Measurements from ENCODE around the gene PTPN9. TPM values are rescaled to one million over a fixed set of nuclear protein-coding genes. Genes with fewer than 3 reads are reported as not detected.
"Not testable (repeated sequence)": the region's sequence is repeated elsewhere in the genome, so short reads cannot be mapped to it uniquely, and the experiment has no call there.

The PTPN9 gene
- total and polyA plus RNA-seq, 12 donors: 5.9 to 28.5 (median 19.3) TPM

DNA sequence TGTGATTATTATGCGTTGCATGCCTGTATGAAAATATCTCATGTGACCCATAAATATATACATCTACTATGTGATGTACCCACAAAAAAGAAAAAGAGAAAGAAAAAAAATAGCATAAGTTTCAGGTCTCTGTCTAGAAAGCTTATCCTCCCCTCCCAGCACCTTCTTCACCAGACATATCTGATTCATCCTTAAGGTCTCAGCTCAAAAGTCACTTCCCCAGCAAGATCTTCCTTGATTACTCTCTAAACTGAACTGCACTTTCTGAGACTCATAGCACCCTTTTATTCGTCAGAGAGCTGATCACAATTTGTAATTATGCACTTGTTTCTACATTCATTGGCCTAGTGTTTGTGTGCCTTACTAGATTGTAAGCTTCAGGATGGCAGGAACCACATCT is 11.1 kb upstream of the PTPN9 start:
- no peak for DNase-seq
- Histone ChIP-seq H3K36me3 (replicated peaks in 1 of 2) (peaks cover 0 to 8% of the 10 kb centered on the region in 2 donors), H3K27me3 (no peaks in the 10 kb centered on the region), H3K27ac (no peak overlapping the region), H3K9me3 (replicated peaks in 1 of 3) (no peaks in the 10 kb centered on the region), H3K4me1 (replicated peaks in 1 of 2) (no peaks in the 10 kb centered on the region), H3K4me3 (no peak overlapping the region)
- 90 to 98% (median 94%) methylated on average over 2 of the region's 2 CpGs for WGBS, 4 donors
- TF ChIP-seq POLR2A (IDR thresholded peaks at IDR 0.05): no peak
- TF ChIP-seq, protein P1, sequence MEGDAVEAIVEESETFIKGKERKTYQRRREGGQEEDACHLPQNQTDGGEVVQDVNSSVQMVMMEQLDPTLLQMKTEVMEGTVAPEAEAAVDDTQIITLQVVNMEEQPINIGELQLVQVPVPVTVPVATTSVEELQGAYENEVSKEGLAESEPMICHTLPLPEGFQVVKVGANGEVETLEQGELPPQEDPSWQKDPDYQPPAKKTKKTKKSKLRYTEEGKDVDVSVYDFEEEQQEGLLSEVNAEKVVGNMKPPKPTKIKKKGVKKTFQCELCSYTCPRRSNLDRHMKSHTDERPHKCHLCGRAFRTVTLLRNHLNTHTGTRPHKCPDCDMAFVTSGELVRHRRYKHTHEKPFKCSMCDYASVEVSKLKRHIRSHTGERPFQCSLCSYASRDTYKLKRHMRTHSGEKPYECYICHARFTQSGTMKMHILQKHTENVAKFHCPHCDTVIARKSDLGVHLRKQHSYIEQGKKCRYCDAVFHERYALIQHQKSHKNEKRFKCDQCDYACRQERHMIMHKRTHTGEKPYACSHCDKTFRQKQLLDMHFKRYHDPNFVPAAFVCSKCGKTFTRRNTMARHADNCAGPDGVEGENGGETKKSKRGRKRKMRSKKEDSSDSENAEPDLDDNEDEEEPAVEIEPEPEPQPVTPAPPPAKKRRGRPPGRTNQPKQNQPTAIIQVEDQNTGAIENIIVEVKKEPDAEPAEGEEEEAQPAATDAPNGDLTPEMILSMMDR (IDR thresholded peaks at IDR 0.05): no peak
- intact Hi-C loops (cut with DNase I): no loop called here

DNA sequence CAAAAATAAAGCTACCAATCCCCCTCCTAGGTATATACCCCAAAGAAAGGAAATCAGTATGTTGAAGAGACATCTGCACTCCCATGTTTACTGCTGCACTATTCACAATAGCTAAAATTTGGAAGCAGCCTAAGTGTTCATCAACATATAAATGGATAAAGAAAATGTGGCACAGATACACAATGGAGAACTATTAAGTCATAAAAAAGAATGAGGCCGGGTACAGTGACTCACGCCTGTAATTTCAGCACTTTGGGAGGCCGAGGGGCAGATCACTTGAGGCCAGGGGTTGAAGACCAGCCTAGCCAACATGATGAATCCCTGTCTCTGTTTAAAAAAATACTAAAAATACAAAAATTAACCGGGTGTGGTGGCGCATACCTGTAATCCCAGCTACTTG is 10.0 kb upstream of the PTPN9 start:
- no peaks in the 10 kb centered on the region for H3K4me1 ChIP-seq (replicated peaks in 1 of 2)
- H3K27ac ChIP-seq: no peak overlapping the region
- H3K9me3 ChIP-seq (replicated peaks in 1 of 3): no peaks in the 10 kb centered on the region
- 95 to 99% (median 97%) methylated on average over 5 of the region's 5 CpGs for WGBS, 4 donors
- no peaks in the 10 kb centered on the region for H3K27me3 ChIP-seq
- no peak for DNase-seq
- intact Hi-C loops (cut with DNase I): loop anchor here in 1 of 2 donors (10.0 kb wide), 1 partner anchor 54 kb away; no protein-coding TSS in a partner anchor
- no peak overlapping the region for H3K4me3 ChIP-seq
- TF ChIP-seq, protein P1 (IDR thresholded peaks at IDR 0.05): no peak
- no peak for TF ChIP-seq POLR2A (IDR thresholded peaks at IDR 0.05)
- peaks cover 0 to 6% of the 10 kb centered on the region in 2 donors for H3K36me3 ChIP-seq (replicated peaks in 1 of 2)

GRCh38 chr15:75586422-75586821 is 7.3 kb upstream of the PTPN9 start:
- not testable (repeated sequence) for H3K27ac ChIP-seq; H3K4me3 ChIP-seq; DNase-seq; H3K36me3 ChIP-seq (replicated peaks in 1 of 2); H3K27me3 ChIP-seq; H3K9me3 ChIP-seq (replicated peaks in 1 of 3); H3K4me1 ChIP-seq (replicated peaks in 1 of 2)
- WGBS, 4 donors: 94 to 98% (median 97%) methylated on average over 5 of the region's 5 CpGs
- intact Hi-C loops (cut with DNase I): loop anchor here in 1 of 2 donors (10.0 kb wide), 1 partner anchor 52 kb away; no protein-coding TSS in a partner anchor

DNA sequence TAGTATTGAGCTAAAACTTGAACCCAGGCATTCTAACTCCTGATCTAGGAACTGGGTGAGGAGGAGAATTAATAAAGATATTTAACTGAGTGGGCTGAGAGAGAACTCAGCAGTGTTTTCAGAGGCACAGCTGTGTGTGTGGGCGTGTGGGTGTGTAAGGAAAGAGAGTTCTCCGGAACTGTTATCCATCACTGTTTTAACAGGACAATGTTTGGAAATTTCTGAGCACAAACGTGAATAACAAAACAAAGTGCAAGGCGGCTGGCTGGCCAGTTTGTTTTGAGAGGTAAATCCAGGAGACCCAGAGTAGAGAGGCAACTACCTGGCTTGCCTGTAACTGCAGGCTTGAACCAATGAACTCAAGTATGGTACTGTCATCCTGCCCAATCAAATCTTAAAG is 5.0 kb upstream of the PTPN9 start:
- Histone ChIP-seq H3K9me3 (replicated peaks in 1 of 3) (no peaks in the 10 kb centered on the region), H3K27ac (no peak overlapping the region), H3K4me3 (no peak overlapping the region), H3K4me1 (replicated peaks in 1 of 2) (no peaks in the 10 kb centered on the region), H3K36me3 (replicated peaks in 1 of 2) (no peaks in the 10 kb centered on the region), H3K27me3 (no peaks in the 10 kb centered on the region)
- 47 to 64% (median 54%) methylated on average over 4 of the region's 4 CpGs for WGBS, 4 donors
- DNase-seq: no peak
- TF ChIP-seq, protein P1 (IDR thresholded peaks at IDR 0.05): no peak
- TF ChIP-seq POLR2A (IDR thresholded peaks at IDR 0.05): no peak
- intact Hi-C loops (cut with DNase I): loop anchor here (5.0 to 10.0 kb wide), 2 partner anchors 49 to 67 kb away; no protein-coding TSS in a partner anchor

GRCh38 chr15:75583701-75584100 is 4.6 kb upstream of the PTPN9 start:
- Histone ChIP-seq H3K4me1 (replicated peaks in 1 of 2) (no peaks in the 10 kb centered on the region), H3K27me3 (no peaks in the 10 kb centered on the region), H3K4me3 (no peak overlapping the region), H3K27ac (no peak overlapping the region), H3K9me3 (replicated peaks in 1 of 3) (no peaks in the 10 kb centered on the region), H3K36me3 (replicated peaks in 1 of 2) (no peaks in the 10 kb centered on the region)
- intact Hi-C loops (cut with DNase I): loop anchor here (5.0 to 10.0 kb wide), 2 partner anchors 49 to 66 kb away; no protein-coding TSS in a partner anchor
- WGBS, 4 donors: 75 to 89% (median 85%) methylated on average over 5 of the region's 5 CpGs
- no peak for DNase-seq
- TF ChIP-seq, protein P1 (IDR thresholded peaks at IDR 0.05): no peak
- no peak for TF ChIP-seq POLR2A (IDR thresholded peaks at IDR 0.05)

- H3K4me3 ChIP-seq; H3K4me1 ChIP-seq (replicated peaks in 1 of 2); H3K9me3 ChIP-seq (replicated peaks in 1 of 3); H3K27me3 ChIP-seq; DNase-seq; H3K27ac ChIP-seq; H3K36me3 ChIP-seq (replicated peaks in 1 of 2): not testable (repeated sequence)
- intact Hi-C loops (cut with DNase I): loop anchor here (5.0 to 10.0 kb wide), 2 partner anchors 48 to 66 kb away; no protein-coding TSS in a partner anchor
- 95 to 100% (median 98%) methylated on average over 5 of the region's 5 CpGs for WGBS, 4 donors
These were observed 3.8 kb upstream of the PTPN9 start for GRCh38 chr15:75582943-75583342.
